Ishikawa (cell line): ENCODE data around the gene LZTS2.

Experiments
- CEBPB ChIP-seq: IDR thresholded peaks from 2 replicates; pipeline ENCODE4 v1.6.1; 2012
- CREB1 ChIP-seq: IDR thresholded peaks from 2 replicates; pipeline ENCODE4 v1.6.1; 2012; ENCODE audit warnings: low read depth
- RAD21 ChIP-seq: IDR thresholded peaks from 2 replicates; pipeline ENCODE4 v1.6.1; 2012; ENCODE audit warnings: low read depth
- REST ChIP-seq: IDR thresholded peaks from 2 replicates; pipeline ENCODE4 v1.6.1; 2012; ENCODE audit warnings: low read depth, mild to moderate bottlenecking
- TAF1 ChIP-seq: IDR thresholded peaks from 2 replicates; pipeline ENCODE4 v1.6.1; 2012; ENCODE audit warnings: low read depth, mild to moderate bottlenecking
- TCF12 ChIP-seq: IDR thresholded peaks from 2 replicates; pipeline ENCODE4 v1.6.1; 2012; ENCODE audit warnings: low read depth
- TEAD4 ChIP-seq: IDR thresholded peaks from 2 replicates; pipeline ENCODE4 v1.6.1; 2012

- TF ChIP-seq RAD21, result peak; percentile 44; the same call in 1 of the 2 replicates
- peak; percentile 45 for TF ChIP-seq CREB1
- 0 out of 2 replicates have a peak, but pooled peaks have one; percentile 19 for TF ChIP-seq TEAD4
- TF ChIP-seq REST, result no peak; the same call in 1 of the 2 replicates
- peak; percentile 65; the same call in 1 of the 2 replicates for TF ChIP-seq TAF1
- peak; percentile 75; the same call in 1 of the 2 replicates for TF ChIP-seq TCF12
- TF ChIP-seq CEBPB, result no peak
Observed at GRCh38 chr10:100998991-100999741, 442 bp upstream of the LZTS2 start.
